HG03135 (cell line): ENCODE measurements around the gene RERE.
A peak's percentile ranks its signal among the peaks of the same experiment; 100 is the strongest.
"Not testable (repeated sequence)": the region's sequence is repeated elsewhere in the genome, so short reads cannot be mapped to it uniquely, and the experiment has no call there.

Experiments
- ATAC-seq: cut with Tn5 transposase; IDR thresholded peaks from one replicate; pipeline ENCODE4 v1.9.1; 2021; ENCODE audit warnings: mild to moderate bottlenecking, moderate library complexity; ENCODE audit not compliant: unreplicated experiment

RERE gene

DNA sequence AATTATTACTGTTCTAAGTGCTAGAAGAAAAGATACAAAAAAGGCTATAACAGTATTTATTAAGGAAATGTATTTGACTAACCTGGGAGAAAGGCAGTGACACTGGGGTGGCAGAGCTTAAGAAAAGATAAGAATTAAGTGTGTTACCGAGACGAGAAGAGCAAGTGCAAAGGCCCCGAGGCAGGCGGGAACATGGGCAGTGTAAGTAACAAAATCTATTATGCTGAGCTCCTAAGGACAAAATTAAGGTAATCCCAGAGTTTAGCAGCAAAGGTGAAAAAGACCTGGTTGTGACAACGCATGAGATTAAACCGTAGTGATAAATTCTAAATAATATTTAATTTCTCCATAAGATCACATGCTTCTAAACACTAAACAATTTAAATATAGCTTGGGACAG, 167.6 kb downstream of the RERE start:
- ATAC-seq: no peak

DNA sequence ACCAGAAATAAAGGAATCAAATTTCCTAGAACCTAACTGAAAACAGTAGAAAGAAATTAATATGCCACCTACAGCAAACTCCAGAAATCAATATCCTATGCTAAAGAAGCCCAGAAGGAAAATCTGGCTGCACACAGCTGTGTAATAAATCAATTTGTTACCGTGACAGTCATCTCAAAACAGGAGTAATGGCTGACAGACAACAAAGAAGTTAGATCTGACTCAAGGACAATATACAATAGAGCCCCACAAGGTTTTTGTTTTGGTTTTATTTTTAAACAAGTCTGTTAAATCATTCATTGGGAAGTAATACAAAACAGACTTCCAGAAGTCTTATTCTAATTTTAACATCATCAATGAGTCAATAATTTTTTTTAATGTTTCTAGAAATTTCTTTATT, 168.4 kb downstream of the RERE start:
- no peak for ATAC-seq

DNA sequence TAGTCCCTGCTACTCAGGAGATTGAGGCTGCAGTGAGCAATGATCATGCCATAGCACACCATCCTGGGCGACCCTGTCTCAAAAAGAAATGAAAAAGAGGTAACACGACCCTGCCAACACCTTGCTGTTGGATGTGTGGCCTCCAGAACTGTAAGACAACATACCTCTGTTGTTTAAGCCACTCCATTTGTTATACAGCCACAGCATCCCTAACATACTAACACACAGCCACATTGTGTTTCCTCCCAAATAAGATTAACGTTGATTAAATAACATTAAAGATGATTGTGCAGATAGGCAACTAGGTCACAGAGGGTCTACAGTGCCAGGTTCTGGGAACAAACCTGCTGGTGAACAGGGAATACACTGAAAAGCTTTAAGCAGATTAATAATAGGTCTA, 170.4 kb downstream of the RERE start:
- no peak for ATAC-seq

DNA sequence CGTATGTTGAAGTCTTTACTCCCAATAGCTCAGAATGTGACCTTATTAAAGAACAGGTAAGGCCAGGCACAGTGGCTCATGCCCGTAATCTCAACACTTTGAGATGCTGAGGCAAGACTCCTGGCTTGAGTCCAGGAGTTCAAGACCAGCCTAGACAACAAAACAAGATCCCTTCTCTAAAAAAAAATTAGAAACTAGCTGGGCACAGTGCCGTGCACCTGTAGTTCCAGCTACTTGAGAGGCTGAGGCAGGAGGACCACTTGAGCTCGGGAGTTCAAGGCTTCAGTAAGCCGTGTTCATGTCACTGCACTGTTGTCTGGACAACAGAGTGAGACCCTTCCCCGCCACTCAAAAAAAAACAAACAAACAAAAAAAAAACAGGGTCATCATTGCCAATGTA, 171.3 kb downstream of the RERE start:
- ATAC-seq: no peak

DNA sequence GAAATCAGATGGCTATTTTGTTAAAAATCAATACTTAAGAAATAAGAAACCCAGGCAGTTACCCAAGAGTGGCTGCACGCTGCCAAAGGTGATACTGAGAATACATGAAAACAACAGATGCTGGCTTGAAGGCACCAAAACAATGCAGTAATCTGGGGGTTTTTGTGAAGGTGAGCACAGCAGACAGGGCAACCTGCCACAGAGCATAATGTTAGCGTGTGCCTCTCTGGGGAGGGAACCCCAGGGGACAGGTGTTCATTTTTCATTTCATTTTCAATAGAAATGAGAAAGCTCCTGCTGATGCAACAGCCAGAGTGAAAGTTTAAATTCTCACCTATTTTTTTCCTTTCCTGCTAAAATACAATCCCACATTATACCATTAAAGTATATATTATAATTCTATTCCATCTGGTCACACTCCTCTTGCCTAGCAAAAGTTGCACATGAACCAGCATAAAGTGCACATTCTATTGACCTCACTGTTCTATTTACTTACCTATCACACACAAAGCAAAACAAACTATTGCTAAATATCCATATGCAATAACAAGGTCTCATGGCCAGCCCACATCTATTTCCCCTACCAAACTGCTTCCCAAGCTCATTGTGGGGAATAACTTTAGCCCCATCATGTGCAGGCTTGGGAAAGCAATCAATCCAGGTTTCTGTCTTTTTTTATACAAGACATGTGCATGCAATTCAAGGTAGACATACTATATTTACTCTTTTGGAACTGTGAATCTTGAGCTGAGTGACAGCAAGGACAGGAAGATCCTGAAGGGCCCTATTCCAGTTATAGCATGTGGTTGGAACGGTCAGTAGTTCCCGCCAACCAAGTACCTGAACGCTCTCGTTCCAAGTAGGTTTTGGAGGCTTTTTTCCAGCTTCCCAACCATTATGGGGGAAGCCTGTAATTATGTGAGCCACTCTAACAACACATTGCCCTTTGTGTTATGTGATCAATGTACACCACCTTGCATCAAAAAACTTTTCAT, 173.6 kb downstream of the RERE start:
- peak; percentile 73 for ATAC-seq

DNA sequence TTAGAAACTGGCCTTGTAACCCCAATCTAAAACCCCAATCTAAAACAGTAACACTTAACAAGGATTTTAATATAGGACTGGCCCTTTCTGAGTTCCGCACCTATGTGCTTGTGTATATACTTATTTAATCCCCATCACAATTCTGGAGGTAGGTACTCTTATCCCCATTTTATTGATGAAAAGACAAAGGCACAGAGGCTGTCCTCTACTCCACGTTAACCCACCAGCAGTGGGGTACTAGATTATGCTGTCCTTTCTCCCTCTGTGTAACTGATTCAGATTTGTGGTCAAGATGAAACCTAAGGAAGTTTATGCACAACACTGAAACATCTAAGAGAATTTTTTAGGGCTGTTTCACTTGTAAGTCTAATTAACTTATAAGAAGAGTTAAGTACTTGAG, 175.3 kb downstream of the RERE start:
- no peak for ATAC-seq

DNA sequence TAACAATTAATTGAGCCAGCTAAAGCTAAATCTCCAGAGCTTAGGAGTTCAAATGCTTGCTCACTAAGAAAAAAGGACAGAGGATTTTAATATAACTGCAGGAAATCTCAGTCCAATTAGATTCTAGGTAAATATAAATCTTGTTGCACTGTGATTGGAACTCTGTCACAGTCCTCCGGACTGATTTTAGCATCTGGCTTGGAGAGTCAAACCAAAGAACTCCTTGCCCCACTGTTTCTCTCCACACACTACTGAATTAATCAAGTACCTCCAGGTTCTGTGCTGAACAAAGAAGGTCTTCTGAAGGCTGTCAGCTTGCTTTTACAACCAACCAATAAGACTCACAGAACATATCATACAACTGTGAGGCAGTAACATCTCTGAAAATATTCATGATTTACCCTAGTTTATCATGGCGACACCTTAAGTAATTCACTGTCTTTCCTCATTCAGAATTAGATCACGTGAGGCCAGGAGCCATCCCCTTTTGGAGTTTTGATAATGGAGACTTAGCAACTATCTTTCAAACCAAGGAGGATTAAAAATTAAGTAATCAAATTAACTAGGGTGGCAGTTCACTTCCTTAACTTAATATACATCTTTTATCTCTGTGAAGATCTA, 176.0 kb downstream of the RERE start:
- ATAC-seq: no peak

DNA sequence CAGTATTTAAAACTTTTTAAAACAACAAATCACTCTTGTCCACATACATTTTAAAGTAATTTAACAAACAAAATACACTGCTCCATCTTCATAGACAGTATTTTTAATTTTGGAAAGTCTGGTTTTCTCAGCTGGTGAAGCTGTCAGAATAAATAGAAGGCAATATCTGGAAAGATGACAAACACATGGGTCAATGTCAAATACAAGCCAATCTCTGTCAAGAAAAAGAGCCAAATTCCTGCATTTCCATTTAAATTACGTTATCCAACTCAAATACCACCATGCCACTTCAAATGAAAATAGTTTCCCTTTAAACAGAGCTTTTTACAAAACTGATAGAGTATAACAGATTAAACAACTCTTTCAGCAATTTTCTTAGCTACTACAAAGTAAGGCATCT, 176.5 kb downstream of the RERE start:
- no peak for ATAC-seq

DNA sequence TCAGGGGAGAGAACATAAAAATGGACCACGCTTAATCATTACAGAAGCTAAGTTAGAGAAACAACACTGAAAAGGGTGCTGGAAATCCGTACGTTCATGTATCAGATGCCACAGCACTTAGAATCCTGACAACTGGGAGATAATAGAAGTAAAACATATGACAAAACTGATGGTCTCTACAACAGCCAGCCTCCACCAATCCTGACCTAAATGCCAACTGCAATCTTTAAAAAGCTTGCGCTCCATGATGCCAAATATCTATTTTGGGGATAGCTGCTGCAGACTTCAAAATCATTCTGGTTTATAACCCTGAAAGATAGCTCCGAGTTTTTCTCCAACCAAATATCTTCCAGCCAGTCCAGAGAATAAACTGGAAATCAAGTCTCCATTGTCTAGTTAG, 178.3 kb downstream of the RERE start:
- ATAC-seq: no peak

DNA sequence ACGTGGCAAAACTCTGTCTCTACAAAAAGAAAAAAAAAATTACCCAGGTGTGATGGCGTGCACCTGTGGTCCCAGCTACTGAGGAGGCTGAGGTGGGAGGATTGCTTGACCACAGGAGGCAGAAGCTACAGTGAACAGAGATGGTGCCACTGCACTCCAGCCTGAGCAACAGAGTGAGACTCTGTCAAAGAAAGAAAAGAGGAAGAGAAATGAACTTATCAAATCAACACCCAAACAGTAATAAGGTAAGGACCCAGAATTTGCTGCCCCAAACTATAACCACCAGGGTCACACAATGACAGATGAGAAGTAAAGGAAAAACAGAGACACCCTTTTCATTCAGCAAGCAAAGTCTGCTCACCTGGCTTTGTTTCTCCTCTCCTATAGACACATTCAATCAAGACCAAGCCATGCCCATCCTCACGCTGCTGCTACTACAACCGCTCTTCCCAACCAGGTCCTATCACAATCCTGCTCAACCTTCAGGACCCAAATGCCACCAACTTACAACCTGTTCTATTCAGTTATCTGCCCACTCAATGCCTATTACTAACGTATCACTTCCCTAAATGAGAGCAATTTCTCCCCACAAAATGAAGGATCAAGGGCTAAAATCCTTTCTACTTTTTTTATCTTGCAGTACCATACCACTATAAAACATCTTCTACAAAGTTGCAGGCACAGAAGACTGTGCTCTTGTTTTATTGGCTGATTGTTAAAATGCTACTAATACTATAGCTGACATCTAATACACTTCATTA, 183.5 kb downstream of the RERE start:
- no peak for ATAC-seq

DNA sequence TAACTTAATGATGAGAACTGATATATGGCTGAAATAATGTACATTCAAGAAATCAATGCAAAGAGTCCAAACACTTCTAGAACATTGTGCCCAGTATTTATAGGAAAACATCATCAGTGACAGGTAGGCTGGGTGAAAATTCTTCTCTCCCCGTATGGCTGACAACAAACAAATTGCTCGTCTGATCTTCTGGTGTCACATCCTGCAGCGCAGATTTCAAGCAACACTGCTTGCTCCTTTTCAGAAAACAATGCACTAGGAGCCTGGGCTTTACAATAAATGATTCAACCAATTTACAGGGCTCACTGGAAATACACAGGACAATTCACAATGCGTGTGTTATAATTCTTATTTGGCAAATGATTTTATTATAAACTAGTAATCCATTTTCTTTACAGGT, 185.3 kb downstream of the RERE start:
- no peak for ATAC-seq

DNA sequence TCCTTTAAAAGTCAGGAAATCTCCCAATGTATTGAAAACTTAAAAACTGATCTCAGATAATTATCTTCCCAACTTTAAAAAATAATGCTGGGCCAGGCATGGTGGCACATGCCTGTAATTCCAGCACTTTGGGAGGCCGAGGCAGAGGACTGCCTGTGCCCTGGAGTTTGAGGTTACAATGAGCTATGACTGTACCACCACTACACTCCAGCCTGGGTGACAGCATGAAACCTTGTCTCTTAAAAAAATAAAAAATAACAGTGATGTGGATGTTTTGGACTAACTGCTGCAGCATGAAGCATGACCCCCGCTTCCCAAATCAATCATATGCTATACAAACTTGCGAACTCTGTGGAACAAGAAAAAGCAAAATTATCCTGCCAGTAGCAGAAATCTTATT, 186.3 kb downstream of the RERE start:
- no peak for ATAC-seq

DNA sequence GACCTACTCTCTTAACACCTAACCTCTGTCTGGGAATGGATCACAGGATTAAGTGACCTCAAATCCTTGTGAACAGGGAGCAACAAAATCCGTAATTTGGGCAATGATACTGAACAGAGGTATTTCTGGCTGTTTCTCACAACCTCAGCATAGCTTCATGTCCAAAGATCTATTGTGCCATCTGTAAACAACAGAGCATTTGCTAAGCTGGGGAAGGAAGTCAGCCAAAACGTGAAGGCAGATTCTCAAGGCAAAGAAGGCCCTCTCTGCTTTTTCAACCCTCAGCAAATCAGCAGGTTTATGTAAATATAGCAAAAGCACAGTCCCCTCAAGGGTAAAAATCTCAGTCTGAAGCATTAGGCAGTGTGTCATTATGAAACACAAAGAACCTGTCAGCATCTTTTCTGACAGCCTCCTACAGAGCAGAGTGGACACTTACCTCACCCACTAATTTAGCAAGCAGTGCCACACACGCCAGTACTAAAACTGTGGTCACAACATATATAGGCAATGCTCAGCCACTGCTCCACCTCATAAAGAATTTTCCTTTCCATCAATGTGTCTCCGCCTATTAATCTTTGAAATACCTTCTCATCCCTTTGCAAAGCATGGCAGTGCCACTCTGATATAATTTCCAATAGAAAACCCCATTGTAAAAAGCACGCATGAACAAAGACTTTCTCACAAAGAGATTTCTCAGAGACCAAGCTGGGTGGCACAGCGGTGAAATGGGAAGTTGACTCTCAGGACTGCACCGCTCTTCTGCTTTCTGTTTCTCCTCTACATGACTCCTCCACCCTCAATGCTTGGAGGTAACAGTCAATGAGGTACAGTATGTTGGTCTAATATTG, 188.0 kb downstream of the RERE start:
- ATAC-seq: peak; percentile 66

DNA sequence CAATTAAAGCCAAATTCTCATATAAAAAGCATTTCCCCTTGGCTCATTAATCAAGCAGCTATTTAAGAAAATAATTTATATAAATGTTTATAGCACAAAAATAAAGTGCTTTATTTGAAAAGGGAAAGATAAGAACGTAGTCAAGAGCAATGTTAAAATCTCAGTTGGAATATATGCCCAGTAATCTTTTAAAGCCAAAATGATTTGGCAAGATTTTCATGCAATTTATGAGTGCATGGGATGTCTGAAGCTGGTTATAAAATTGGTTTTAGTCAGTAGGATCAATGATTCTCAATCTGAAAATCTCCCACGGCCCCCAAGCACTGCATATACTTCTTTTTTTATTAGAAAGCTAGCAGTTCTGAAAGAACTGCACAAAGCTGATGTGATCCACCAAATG, 188.8 kb downstream of the RERE start:
- no peak for ATAC-seq

DNA sequence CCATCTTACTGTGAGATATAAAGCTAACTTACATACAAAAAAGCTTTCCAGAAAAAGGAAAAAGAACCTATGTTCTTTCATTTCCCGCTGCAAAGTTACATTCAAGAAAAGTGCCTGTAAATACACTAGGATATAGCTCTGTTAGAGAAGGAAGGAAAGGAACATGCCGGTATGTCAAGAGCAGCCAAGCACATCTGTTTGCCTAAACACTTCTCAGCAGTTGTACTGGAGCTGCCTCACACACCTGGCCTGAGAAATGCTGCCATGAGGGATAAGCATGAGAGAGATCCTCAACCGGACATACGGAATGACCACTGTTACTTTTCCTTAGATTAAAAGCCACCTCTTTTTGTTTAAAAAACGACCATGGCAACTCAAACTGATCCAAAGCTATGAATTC, 189.7 kb downstream of the RERE start:
- no peak for ATAC-seq

DNA sequence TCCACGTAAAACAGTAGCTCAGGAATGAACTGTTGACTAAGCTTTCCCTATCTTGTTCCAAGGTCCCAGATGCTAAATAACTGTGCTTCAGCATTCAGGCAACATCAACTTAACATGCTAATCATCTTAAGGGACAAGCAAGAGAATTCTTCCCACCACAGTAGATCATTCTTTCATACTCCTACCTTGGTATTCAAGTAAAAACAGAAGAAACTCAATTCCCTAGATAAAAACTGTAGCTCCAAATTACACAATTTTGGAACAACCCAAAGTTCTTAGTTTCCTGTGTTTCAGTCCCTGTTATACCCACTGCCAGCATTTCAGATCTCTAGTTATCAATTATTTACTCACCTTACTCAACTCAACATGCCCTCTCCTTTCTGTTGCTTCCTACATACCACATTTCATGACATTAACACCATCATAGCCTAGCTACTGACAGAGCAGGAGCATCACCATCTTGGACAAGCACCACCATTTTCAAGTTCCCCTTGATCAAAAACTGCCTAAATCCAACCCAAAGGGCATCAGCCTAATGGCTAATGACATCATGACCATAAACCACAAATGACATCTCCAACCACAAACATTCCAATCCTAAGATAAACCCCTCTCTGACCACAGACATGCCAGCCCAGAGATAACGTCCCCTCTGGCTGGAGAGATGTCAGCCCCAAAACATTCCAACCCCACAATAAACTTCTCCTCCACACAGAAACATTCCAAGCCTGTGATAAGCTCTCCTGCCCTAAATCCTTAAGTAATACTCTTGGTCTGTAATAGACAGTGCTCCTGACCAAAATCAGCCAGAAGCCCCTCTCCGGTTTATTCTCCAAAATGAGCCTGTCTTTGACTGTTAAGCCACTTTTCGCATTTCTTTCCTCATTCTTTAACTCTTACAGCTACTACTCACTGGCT, 191.2 kb downstream of the RERE start:
- no peak for ATAC-seq

DNA sequence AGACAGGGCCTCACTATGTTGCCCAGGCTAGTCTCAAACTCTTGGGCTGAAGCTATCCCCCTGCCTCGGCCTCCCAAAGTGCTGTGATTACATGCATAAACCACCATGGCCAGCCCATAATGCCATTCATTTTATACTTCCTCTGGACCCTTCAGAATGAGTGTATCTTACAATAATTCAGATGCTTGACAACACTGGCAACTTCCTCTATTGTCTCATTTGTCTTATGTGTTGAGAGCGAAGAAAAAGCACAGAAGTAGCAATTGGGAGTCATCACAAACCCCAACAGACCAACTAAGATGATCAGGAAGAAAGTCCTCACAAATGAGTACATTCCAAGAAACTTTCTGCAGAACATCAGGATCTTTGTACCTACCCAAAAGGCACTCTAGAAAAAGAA, 191.9 kb downstream of the RERE start:
- no peak for ATAC-seq

DNA sequence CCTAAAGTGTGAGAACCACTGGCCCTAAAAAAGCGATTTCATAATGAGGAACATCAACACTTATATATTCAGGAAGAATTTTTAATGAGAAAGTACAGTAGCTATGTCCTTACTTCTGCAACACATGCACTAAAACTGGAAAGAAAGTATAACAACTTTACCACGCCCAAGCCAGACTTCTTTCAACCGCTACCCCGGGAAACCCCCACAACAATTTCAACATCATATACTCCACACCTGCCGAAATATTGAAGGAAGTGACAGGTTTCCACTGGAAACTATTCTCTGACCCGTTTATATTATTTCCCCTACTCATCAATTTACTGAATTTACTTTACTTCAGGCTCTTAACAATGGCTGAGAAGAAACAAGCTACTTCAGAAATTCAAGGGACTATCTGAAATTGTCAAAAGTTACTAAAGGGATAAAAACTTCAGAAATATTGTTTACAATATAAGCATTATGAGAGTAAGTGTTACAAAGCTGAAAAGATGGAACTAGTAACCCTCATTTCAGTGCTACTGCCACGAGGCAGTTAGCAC, 193.7 kb downstream of the RERE start:
- not testable (repeated sequence) for ATAC-seq

DNA sequence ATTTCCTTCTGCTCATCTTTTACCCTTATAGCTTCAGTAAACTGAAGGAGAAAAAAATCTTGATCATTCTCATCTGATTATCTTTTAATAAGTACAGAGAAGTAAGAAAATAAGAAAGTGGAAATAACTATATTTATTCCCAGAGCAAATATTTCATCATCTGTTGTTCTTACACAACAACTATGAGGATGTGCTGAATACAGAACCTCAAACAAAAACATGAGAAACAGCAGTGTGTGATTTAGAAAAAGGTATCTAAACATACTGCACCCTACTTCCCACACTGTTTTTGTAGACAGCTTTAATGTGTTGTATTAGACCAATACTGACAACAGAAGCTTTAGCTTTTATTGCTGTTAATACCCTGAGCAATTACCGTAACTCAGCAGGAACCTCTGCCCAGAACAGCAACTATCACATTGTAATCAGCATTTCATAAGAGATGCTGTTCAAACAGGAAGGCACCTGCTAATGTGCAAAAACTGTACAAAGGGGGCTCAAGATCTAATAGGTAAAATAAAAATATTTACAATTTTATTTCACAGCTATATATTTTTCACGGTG, 195.6 kb downstream of the RERE start:
- not testable (repeated sequence) for ATAC-seq
